Mucosa of rectum (tissue), 2 donors: ENCODE results near the gene SMIM11.
"Not testable (repeated sequence)": the region's sequence is repeated elsewhere in the genome, so short reads cannot be mapped to it uniquely, and the experiment has no call there.

Source experiments
- H3K27ac ChIP-seq, 2 donors: one replicate each; pipeline ENCODE4 v1.7.0; 2013; ENCODE audit warnings: inconsistent platforms in 2 of 2, low read depth in 2 of 2, low read length in 2 of 2
- H3K27me3 ChIP-seq, 2 donors: one replicate each; pipeline ENCODE4 v1.7.0; 2013; ENCODE audit warnings: low read length in 2 of 2; ENCODE audit not compliant: control insufficient read depth in 2 of 2, insufficient read depth in 2 of 2
- H3K36me3 ChIP-seq, 2 donors: one replicate each; pipeline ENCODE4 v1.7.0; 2013; ENCODE audit warnings: low read length in 2 of 2; ENCODE audit not compliant: control insufficient read depth in 2 of 2, insufficient read depth in 2 of 2
- H3K4me1 ChIP-seq, 2 donors: one replicate each; pipeline ENCODE4 v1.7.0; 2013; ENCODE audit warnings: low read length in 2 of 2, mild to moderate bottlenecking in 1 of 2; ENCODE audit not compliant: control insufficient read depth in 2 of 2, insufficient read depth in 2 of 2
- H3K4me3 ChIP-seq, 2 donors: one replicate each; pipeline ENCODE4 v1.7.0; 2013; ENCODE audit warnings: low read length in 2 of 2
- H3K9ac ChIP-seq, 2 donors: one replicate each; pipeline ENCODE4 v1.7.0; 2013; ENCODE audit warnings: low read length in 2 of 2, low read depth in 1 of 2, mild to moderate bottlenecking in 1 of 2
- H3K9me3 ChIP-seq, 2 donors: one replicate each; pipeline ENCODE4 v1.7.0; 2013; ENCODE audit warnings: low read length in 2 of 2; ENCODE audit not compliant: control insufficient read depth in 2 of 2
- donor health status: healthy.
- donor health status: Normal muscosa, but diverticular disease.

The SMIM11 gene

GRCh38 chr21:34365809-34366208, 9.5 kb upstream of the SMIM11 start:
- no peak overlapping the region for H3K9ac ChIP-seq
- no peak overlapping the region for H3K4me3 ChIP-seq
- H3K9me3 ChIP-seq, result no peaks in the 10 kb centered on the region

GRCh38 chr21:34367320-34367935, 7.9 kb upstream of the SMIM11 start:
- H3K27ac ChIP-seq, result no peak overlapping the region
- no peaks in the 10 kb centered on the region for H3K27me3 ChIP-seq
- H3K36me3 ChIP-seq, result no peaks in the 10 kb centered on the region
- peaks cover 0 to 7% of the 10 kb centered on the region in 2 donors for H3K4me1 ChIP-seq
- no peaks in the 10 kb centered on the region for H3K9me3 ChIP-seq
- no peak overlapping the region for H3K4me3 ChIP-seq
- no peak overlapping the region for H3K9ac ChIP-seq

More at GRCh38 chr21:34365809-34366208, 9.5 kb upstream of the SMIM11 start:
- H3K4me1 ChIP-seq, result peaks cover 0 to 11% of the 10 kb centered on the region in 2 donors
- no peaks in the 10 kb centered on the region for H3K36me3 ChIP-seq
- H3K27me3 ChIP-seq, result no peaks in the 10 kb centered on the region
- H3K27ac ChIP-seq, result no peak overlapping the region

- Histone ChIP-seq H3K4me1 (no peaks in the 10 kb centered on the region), H3K4me3 (no peak overlapping the region), H3K9me3 (no peaks in the 10 kb centered on the region), H3K27ac (no peak overlapping the region), H3K36me3 (no peaks in the 10 kb centered on the region), H3K9ac (no peak overlapping the region), H3K27me3 (no peaks in the 10 kb centered on the region)
These were observed 5.6 kb upstream of the SMIM11 start for GRCh38 chr21:34369741-34370140.

- Histone ChIP-seq H3K9ac (no peak overlapping the region), H3K4me1 (no peaks in the 10 kb centered on the region), H3K9me3 (no peaks in the 10 kb centered on the region), H3K4me3 (no peak overlapping the region), H3K27me3 (no peaks in the 10 kb centered on the region), H3K36me3 (no peaks in the 10 kb centered on the region), H3K27ac (no peak overlapping the region)
These were observed 3.0 kb upstream of the SMIM11 start for GRCh38 chr21:34372321-34372720.

GRCh38 chr21:34374462-34374861, 845 bp upstream of the SMIM11 start:
- H3K4me1 ChIP-seq, H3K4me3 ChIP-seq, H3K9me3 ChIP-seq, H3K27me3 ChIP-seq, H3K27ac ChIP-seq, H3K36me3 ChIP-seq, H3K9ac ChIP-seq: not testable (repeated sequence)

GRCh38 chr21:34375619-34375972, 289 bp downstream of the SMIM11 start:
- not testable (repeated sequence) for H3K9me3 ChIP-seq, H3K27me3 ChIP-seq, H3K36me3 ChIP-seq, H3K4me1 ChIP-seq, H3K4me3 ChIP-seq, H3K27ac ChIP-seq, H3K9ac ChIP-seq

GRCh38 chr21:34383138-34383537, 7.8 kb downstream of the SMIM11 start:
- H3K36me3 ChIP-seq, H3K9ac ChIP-seq, H3K9me3 ChIP-seq: not testable (repeated sequence)

GRCh38 chr21:34383724-34384415, 8.6 kb downstream of the SMIM11 start:
- H3K9ac ChIP-seq, H3K4me1 ChIP-seq, H3K27me3 ChIP-seq, H3K27ac ChIP-seq, H3K9me3 ChIP-seq, H3K36me3 ChIP-seq, H3K4me3 ChIP-seq: not testable (repeated sequence)

More at GRCh38 chr21:34383138-34383537, 7.8 kb downstream of the SMIM11 start:
- not testable (repeated sequence) for H3K27ac ChIP-seq, H3K27me3 ChIP-seq, H3K4me1 ChIP-seq, H3K4me3 ChIP-seq

- not testable (repeated sequence) for H3K4me1 ChIP-seq, H3K9ac ChIP-seq, H3K27me3 ChIP-seq, H3K9me3 ChIP-seq, H3K36me3 ChIP-seq, H3K4me3 ChIP-seq, H3K27ac ChIP-seq
These were observed 25.2 kb downstream of the SMIM11 start for GRCh38 chr21:34400522-34400921.

GRCh38 chr21:34404742-34405141, 29.4 kb downstream of the SMIM11 start:
- not testable (repeated sequence) for H3K36me3 ChIP-seq, H3K4me3 ChIP-seq, H3K27me3 ChIP-seq, H3K9me3 ChIP-seq, H3K27ac ChIP-seq, H3K4me1 ChIP-seq, H3K9ac ChIP-seq
